Pancreas (tissue), 10 donors: Measurements from ENCODE around the gene VAV2. TPM values are rescaled to one million over a fixed set of nuclear protein-coding genes. Genes with fewer than 3 reads are reported as not detected.

ENCODE experiments used
- ATAC-seq, 4 donors: fragments of 200-7000 bp; cut with Tn5 transposase; one replicate each; pipeline versions ENCODE4 v1.8.0 to v1.9.1; 2020; ENCODE audit warnings: mild to moderate bottlenecking in 4 of 4, moderate library complexity in 4 of 4
- DNase-seq, 6 donors: peaks; one replicate each; pipeline ENCODE4 v3.0.0-alpha.2; 2020
- FAIRE-seq: peaks from 2 replicates; lab custom pipeline; 2012; peaks lifted over from hg19 to GRCh38; lab: Jason Lieb, UNC
- H3K27ac ChIP-seq, 4 donors: fragments of 200-600 bp; sonication (generic); 1 replicate in 3 of 4; 2 replicates in 1 of 4; pipeline versions ENCODE4 v1.5.0 to v1.8.0; 2020
- H3K27me3 ChIP-seq, 4 donors: fragments of 200-600 bp; one replicate each; pipeline ENCODE4 v1.8.0; 2021
- H3K36me3 ChIP-seq, 3 donors: fragments of 200-600 bp; sonication (generic) in 1 of 3; one replicate each; pipeline versions ENCODE4 v1.5.0 to v1.8.0; 2020 to 2021
- H3K4me1 ChIP-seq, 3 donors: fragments of 200-600 bp; one replicate each; pipeline ENCODE4 v1.8.0; 2021
- H3K4me3 ChIP-seq, 4 donors: fragments of 200-600 bp; sonication (generic) in 2 of 4; one replicate each; pipeline versions ENCODE4 v1.5.0 to v1.8.0; 2020 to 2021
- H3K9me3 ChIP-seq, 4 donors: fragments of 200-600 bp; one replicate each; pipeline ENCODE4 v1.8.0; 2021
- WGBS, 2 donors: extraction: QIAGEN DNeasy Blood & Tissue Kit; methylation state at CpG; one replicate each; pipeline ENCODE4 v1.1.7; 2013; 5-methylcytosine and 5-hydroxymethylcytosine counted together
- intact Hi-C, 3 donors: fragments of 100-400 bp; cut with DNase I; formaldehyde crosslinking; loops; one replicate each; pipeline versions ENCODE4 v1.11.1 to v1.14.2; 2022
- polyA plus RNA-seq, 2 donors: library from polyadenylated mRNA; stranded (reverse); fragments of 200-250 nt; gene quantifications; one replicate each; pipeline ENCODE4 v1.2.3, GENCODE V29; 2013
- total RNA-seq, 6 donors: library from RNA; stranded (reverse); fragmentation: NEBNext Ultra II Directional in 4 of 6; extraction: Animal tissue kit (Norgen Biotek cat#: 25700) in 4 of 6; gene quantifications; one replicate each; pipeline versions ENCODE4 v1.2.1 to v1.2.4, GENCODE V29; 2021 to 2023
- TF ChIP-seq, protein P1 (sequence below), 4 donors: fragments of 200-600 bp; sonication (generic) in 3 of 4; IDR thresholded peaks; one replicate each; pipeline versions ENCODE4 v1.5.0 to v1.8.0; 2021; ENCODE audit warnings: antibody characterized with exemption in 4 of 4
- donor health status: healthy with polysubstance abuse.
- donor health status: DM: no; HTN: no; CAD: no; lungs with moderate emphysema.
- donor health status: DM: no; HTN: no; CAD: no.
- donor health status: control.
- donor health status: control.
- donor health status: Bipolar disorder and iron deficiency.
- donor health status: DM: yes; HTN: yes; CAD: no.
- donor health status: DM: no; HTN: no; CAD: no.
- donor health status: DM: no; HTN: no; CAD: no.
- donor health status: DM: yes; HTN: yes; CAD: no.

The VAV2 gene
- total and polyA plus RNA-seq, 8 donors: 20.5 to 41.0 (median 33.6) TPM

DNA sequence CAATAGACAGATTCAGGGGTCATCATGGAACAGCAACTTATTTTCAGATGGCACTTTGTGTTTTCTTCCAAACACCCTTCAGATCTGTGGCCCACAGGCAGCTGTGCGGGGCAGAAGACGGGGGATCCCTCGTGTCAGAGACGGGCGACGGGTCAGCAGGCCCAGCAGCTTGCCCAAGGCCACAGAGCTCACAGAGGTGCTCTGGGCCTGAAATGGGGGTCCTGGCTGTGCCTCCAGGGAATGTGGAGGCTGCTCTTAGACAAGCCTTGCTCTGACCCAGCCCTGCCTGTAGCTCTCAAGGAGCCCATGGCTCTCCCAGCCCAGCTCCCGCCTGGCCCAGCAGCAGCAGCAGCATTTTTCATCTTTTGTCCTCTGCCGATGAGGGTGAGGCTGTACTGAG is 213.0 kb downstream of the VAV2 start:
- intact Hi-C loops: no loop called here
- ATAC-seq (no peak), FAIRE-seq (no peak), DNase-seq (peak in 2 of 6 donors; percentile 19 to 61)
- Histone ChIP-seq H3K36me3 (peaks cover 0 to 32% (median 18%) of the 10 kb centered on the region in 3 donors), H3K27me3 (no peaks in the 10 kb centered on the region), H3K4me1 (no peaks in the 10 kb centered on the region), H3K4me3 (no peak overlapping the region), H3K27ac (no peak overlapping the region), H3K9me3 (no peaks in the 10 kb centered on the region)
- 85 to 88% methylated on average over 8 of the region's 8 CpGs for WGBS, 2 donors
- TF ChIP-seq, protein P1, sequence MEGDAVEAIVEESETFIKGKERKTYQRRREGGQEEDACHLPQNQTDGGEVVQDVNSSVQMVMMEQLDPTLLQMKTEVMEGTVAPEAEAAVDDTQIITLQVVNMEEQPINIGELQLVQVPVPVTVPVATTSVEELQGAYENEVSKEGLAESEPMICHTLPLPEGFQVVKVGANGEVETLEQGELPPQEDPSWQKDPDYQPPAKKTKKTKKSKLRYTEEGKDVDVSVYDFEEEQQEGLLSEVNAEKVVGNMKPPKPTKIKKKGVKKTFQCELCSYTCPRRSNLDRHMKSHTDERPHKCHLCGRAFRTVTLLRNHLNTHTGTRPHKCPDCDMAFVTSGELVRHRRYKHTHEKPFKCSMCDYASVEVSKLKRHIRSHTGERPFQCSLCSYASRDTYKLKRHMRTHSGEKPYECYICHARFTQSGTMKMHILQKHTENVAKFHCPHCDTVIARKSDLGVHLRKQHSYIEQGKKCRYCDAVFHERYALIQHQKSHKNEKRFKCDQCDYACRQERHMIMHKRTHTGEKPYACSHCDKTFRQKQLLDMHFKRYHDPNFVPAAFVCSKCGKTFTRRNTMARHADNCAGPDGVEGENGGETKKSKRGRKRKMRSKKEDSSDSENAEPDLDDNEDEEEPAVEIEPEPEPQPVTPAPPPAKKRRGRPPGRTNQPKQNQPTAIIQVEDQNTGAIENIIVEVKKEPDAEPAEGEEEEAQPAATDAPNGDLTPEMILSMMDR (IDR thresholded peaks at IDR 0.05): no peak

DNA sequence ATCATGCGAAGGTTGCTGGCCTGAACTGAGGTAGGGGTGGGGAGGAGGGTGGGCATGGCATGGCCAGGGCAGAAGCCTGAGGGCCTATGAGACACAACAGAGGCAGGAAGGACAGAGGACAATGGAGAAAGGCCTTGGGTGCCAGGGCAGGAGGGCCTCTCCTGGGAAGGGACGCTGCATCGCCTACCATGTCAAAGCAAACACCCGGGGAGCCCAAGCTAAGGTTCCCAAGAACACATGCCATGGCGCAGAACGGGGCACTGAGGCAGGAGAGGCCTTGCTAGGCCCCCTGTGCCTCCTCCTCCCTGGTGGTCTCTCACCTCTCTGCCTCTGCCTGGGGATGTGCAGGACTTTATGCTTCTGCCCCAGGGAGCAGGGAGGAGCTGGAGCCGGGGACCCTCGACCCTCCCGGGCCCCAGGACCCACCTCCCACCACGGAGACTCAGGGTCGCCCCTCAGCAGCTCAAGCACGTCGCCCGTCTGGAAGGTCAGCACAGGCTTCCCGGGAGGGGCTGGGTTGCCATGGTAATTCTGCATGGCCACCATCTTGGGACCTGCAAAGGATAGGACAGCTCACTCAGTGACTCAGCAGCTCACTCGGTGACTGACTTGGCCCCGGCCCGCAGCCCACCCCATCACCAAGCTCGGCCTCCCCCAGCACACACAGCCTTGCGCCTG is 213.6 kb downstream of the VAV2 start:
- H3K27me3 ChIP-seq: no peaks in the 10 kb centered on the region
- WGBS, 2 donors: 94 to 95% methylated on average over 15 to 20 of the region's 20 CpGs
- intact Hi-C loops: no loop called here
- H3K4me1 ChIP-seq: no peaks in the 10 kb centered on the region
- peaks cover 0 to 38% (median 18%) of the 10 kb centered on the region in 3 donors for H3K36me3 ChIP-seq
- DNase-seq (peak in 2 of 6 donors; percentile 28 to 76), FAIRE-seq (no peak), ATAC-seq (no peak)
- no peak overlapping the region for H3K27ac ChIP-seq
- H3K4me3 ChIP-seq: no peak overlapping the region
- TF ChIP-seq, protein P1 (IDR thresholded peaks at IDR 0.05): no peak
- no peaks in the 10 kb centered on the region for H3K9me3 ChIP-seq

DNA sequence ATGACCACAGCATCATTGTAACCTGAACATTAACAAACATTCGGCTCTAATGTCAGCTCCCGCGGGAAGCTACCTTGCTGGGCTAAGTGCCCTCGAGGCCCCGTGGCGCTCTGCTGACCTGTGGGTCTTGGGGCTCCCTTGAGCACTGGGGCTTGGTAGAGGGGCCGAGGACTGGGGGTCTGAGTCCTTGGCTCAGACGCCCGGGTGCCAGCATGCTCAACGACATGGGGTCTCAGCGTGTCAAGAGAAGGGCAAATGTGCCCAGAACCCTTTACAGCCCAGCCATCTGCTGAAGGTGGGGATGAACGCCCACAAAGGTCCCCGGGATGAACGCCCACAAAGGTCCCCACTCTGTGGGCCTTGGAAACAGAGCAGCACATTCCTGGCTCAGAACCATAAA is 214.3 kb downstream of the VAV2 start:
- ATAC-seq (no peak), FAIRE-seq (no peak), DNase-seq (peak in 2 of 6 donors; percentile 23 to 63)
- TF ChIP-seq, protein P1 (IDR thresholded peaks at IDR 0.05): no peak
- no peak overlapping the region for H3K4me3 ChIP-seq
- H3K9me3 ChIP-seq: no peaks in the 10 kb centered on the region
- intact Hi-C loops: no loop called here
- WGBS, 2 donors: 92 to 96% methylated on average over 14 of the region's 14 CpGs
- peaks cover 0 to 40% (median 18%) of the 10 kb centered on the region in 3 donors for H3K36me3 ChIP-seq
- H3K27ac ChIP-seq: no peak overlapping the region
- no peaks in the 10 kb centered on the region for H3K4me1 ChIP-seq
- H3K27me3 ChIP-seq: no peaks in the 10 kb centered on the region

DNA sequence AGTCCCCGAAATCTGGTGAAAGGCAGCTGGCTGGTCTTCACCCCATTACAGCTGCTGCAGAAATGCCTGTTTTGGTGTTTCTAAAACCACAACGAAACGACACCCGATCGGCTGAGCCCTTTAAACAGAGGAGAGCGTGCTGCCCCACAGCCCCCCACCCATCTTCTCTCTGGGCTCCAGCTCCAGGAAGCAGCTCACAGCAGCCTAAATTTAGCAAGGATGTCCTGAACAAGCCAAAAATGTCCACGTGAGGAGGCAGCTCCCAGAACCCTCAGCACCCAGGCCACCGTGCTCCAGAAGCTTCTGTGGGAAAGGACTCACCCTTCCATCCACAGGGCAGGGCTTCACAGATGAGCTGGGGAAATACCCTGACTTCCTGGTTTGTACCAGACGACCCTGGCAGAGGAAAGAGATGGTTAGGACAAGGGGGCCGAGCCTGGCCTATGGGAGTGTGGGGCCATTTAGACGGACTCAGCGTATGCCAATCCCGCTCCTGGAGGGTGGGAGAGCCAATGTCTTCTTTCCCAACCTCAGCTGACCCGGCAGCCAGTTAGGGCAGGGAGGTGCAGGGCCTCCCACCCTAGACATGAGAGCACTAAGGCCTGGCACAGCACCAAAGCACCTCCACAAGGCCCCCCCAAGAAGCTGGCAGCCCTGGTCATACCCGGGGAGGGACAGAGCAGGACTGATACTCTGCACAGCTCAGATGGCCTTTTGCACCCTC is 214.9 kb downstream of the VAV2 start:
- Histone ChIP-seq H3K27me3 (no peaks in the 10 kb centered on the region), H3K4me1 (no peaks in the 10 kb centered on the region), H3K4me3 (no peak overlapping the region), H3K9me3 (no peaks in the 10 kb centered on the region), H3K36me3 (peaks cover 0 to 40% (median 18%) of the 10 kb centered on the region in 3 donors), H3K27ac (no peak overlapping the region)
- TF ChIP-seq, protein P1 (IDR thresholded peaks at IDR 0.05): no peak
- DNase-seq (peak in 2 of 6 donors; percentile 34 to 60), FAIRE-seq (no peak), ATAC-seq (no peak)
- intact Hi-C loops: no loop called here
- WGBS, 2 donors: 87 to 92% methylated on average over 15 of the region's 15 CpGs
